Neural cell (in vitro differentiated cells): ENCODE data around the gene MPPED2. TPM values are rescaled to one million over a fixed set of nuclear protein-coding genes. Genes with fewer than 3 reads are reported as not detected.
A peak's percentile ranks its signal among the peaks of the same experiment; 100 is the strongest.

ENCODE experiments used
- H2AFZ ChIP-seq: fragments of 200-600, 300-800 bp; sonication (generic), shearing (Covaris generic); 2 replicates; pipeline ENCODE4 v1.6.0; 2014; ENCODE audit warnings: low read depth, mild to moderate bottlenecking, antibody characterized with exemption, low read length, moderate library complexity
- H3F3A ChIP-seq: fragments of 200-600 bp; shearing (Covaris generic); 2 replicates; pipeline ENCODE4 v1.6.1; 2016; ENCODE audit warnings: mild to moderate bottlenecking, moderate library complexity, mixed read lengths, antibody characterized with exemption, low read length; ENCODE audit not compliant: insufficient read depth, poor library complexity, severe bottlenecking
- H3K27ac ChIP-seq: fragments of 200-600, 300-800 bp; sonication (generic), shearing (Covaris generic); 2 replicates; pipeline ENCODE4 v1.5.1; 2014; ENCODE audit warnings: mild to moderate bottlenecking, low read length, moderate library complexity
- H3K27me3 ChIP-seq: fragments of 300-800, 200-600 bp; sonication (generic), shearing (Covaris generic); 2 replicates; pipeline ENCODE4 v1.6.0; 2014; ENCODE audit warnings: mild to moderate bottlenecking, low read depth, low read length, moderate library complexity; ENCODE audit not compliant: insufficient read depth
- H3K36me3 ChIP-seq: fragments of 300-800, 200-600 bp; sonication (generic), shearing (Covaris generic); 2 replicates; pipeline ENCODE4 v1.5.1; 2014; ENCODE audit warnings: mild to moderate bottlenecking, antibody characterized with exemption, low read length, moderate library complexity; ENCODE audit not compliant: insufficient read depth
- H3K4me2 ChIP-seq: fragments of 300-800, 200-600 bp; sonication (generic), shearing (Covaris generic); 2 replicates; pipeline ENCODE4 v1.6.0; 2014; ENCODE audit warnings: mild to moderate bottlenecking, low read length
- H3K4me3 ChIP-seq: fragments of 300-800, 200-600 bp; sonication (generic), shearing (Covaris generic); 2 replicates; pipeline ENCODE4 v1.5.1; 2014; ENCODE audit warnings: mild to moderate bottlenecking, low read length, moderate library complexity
- H3K79me2 ChIP-seq: fragments of 200-600 bp; shearing (Covaris generic); replicated peaks from 2 replicates; pipeline ENCODE4 v1.6.0; 2014; ENCODE audit warnings: mild to moderate bottlenecking, low read length, moderate library complexity; ENCODE audit not compliant: insufficient read depth
- H3K9ac ChIP-seq: fragments of 300-800, 200-600 bp; sonication (generic), shearing (Covaris generic); 2 replicates; pipeline ENCODE4 v1.6.1; 2016; ENCODE audit warnings: mild to moderate bottlenecking, low read length, mixed read lengths
- H3K9me2 ChIP-seq: fragments of 200-600 bp; shearing (Covaris generic); 2 replicates; pipeline ENCODE4 v1.6.1; 2016; ENCODE audit warnings: mild to moderate bottlenecking, low read length, mixed read lengths; ENCODE audit not compliant: insufficient read depth
- H3K9me3 ChIP-seq: fragments of 200-600, 300-800 bp; sonication (generic), shearing (Covaris generic); 2 replicates; pipeline ENCODE4 v1.6.1; 2016; ENCODE audit warnings: mild to moderate bottlenecking, mixed run types, low read length, moderate library complexity, mixed read lengths
- H4K20me1 ChIP-seq: fragments of 200-600 bp; shearing (Covaris generic); 2 replicates; pipeline ENCODE4 v1.6.1; 2016; ENCODE audit warnings: mild to moderate bottlenecking, mixed run types; ENCODE audit not compliant: insufficient read depth
- EZH2 ChIP-seq: fragments of 200-600, 300-800 bp; shearing (Covaris generic), sonication (generic); IDR thresholded peaks from 2 replicates; pipeline ENCODE4 v1.6.1; 2014; ENCODE audit warnings: antibody characterized with exemption, low read length, borderline replicate concordance, mild to moderate bottlenecking; ENCODE audit not compliant: insufficient read depth, poor library complexity, severe bottlenecking
- MXI1 ChIP-seq: fragments of 450-650 bp; conservative IDR thresholded peaks from 2 replicates; pipeline ENCODE4 v1.6.1; 2014; ENCODE audit warnings: antibody characterized with exemption, mild to moderate bottlenecking; ENCODE audit not compliant: poor library complexity, severe bottlenecking
- POLR2AphosphoS5 ChIP-seq: IDR thresholded peaks from 2 replicates; pipeline ENCODE4 v1.6.1; 2012
- TAF1 ChIP-seq: IDR thresholded peaks from 2 replicates; pipeline ENCODE4 v1.6.1; 2012; ENCODE audit warnings: low read depth
- polyA plus RNA-seq: library from polyadenylated mRNA; depleted of rRNA; stranded (reverse); fragments of >200 nt; gene quantifications from 2 replicates; pipeline ENCODE4 v1.2.3, GENCODE V29; 2014
- TF ChIP-seq, protein P1 (sequence below): fragments of 450-650 bp; IDR thresholded peaks from 2 replicates; pipeline ENCODE4 v1.5.1; 2014; ENCODE audit warnings: antibody characterized with exemption, mild to moderate bottlenecking, moderate library complexity; ENCODE audit not compliant: poor library complexity, severe bottlenecking
- TF ChIP-seq, protein P2 (sequence below): IDR thresholded peaks from 2 replicates; pipeline ENCODE4 v1.6.1; 2012; ENCODE audit warnings: borderline replicate concordance

The MPPED2 gene
- polyA plus RNA-seq, 1 donor from 2014 or later: 99.7 TPM

DNA sequence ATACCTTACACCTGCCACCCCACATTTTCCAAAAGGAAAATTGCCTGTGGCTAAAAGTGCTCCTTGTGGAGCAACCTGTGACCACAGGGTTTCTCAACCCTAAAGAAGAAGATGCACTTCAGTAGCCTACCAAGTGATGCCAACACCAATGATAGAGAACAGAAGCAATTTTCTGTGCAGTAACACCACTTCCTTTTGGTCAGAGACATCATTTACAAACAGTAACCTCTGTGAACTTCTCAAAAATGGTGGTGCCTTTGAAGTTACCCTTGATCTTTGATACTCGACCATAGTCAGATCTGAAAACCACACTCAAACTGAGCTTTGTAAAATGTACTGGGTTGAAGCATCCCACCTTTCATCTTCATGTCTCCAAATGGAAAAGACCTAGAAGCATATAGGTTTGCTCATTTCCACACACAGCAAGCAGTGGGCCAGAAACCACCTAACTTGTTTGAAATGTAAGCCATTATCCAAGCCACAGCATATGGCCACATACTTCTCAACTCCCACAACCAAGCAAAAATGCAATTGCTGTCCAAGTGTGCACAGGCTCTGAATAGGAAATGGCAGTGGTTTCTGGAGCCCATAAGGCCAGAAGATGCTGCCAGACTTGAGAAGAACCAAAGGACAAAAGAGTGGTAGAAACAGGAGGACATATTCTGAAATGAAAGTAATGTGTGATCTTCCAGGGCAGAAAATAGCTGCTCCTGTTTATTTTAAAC, 24.3 kb downstream of the MPPED2 start:
- Histone ChIP-seq H3K27ac (no peak overlapping the region), H3K79me2 (peaks cover 49% of the 10 kb centered on the region)
- TF ChIP-seq EZH2 (no peak), MXI1 (no peak), TAF1 (no peak)
- TF ChIP-seq, protein P1, sequence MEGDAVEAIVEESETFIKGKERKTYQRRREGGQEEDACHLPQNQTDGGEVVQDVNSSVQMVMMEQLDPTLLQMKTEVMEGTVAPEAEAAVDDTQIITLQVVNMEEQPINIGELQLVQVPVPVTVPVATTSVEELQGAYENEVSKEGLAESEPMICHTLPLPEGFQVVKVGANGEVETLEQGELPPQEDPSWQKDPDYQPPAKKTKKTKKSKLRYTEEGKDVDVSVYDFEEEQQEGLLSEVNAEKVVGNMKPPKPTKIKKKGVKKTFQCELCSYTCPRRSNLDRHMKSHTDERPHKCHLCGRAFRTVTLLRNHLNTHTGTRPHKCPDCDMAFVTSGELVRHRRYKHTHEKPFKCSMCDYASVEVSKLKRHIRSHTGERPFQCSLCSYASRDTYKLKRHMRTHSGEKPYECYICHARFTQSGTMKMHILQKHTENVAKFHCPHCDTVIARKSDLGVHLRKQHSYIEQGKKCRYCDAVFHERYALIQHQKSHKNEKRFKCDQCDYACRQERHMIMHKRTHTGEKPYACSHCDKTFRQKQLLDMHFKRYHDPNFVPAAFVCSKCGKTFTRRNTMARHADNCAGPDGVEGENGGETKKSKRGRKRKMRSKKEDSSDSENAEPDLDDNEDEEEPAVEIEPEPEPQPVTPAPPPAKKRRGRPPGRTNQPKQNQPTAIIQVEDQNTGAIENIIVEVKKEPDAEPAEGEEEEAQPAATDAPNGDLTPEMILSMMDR: no peak
- TF ChIP-seq, protein P2, sequence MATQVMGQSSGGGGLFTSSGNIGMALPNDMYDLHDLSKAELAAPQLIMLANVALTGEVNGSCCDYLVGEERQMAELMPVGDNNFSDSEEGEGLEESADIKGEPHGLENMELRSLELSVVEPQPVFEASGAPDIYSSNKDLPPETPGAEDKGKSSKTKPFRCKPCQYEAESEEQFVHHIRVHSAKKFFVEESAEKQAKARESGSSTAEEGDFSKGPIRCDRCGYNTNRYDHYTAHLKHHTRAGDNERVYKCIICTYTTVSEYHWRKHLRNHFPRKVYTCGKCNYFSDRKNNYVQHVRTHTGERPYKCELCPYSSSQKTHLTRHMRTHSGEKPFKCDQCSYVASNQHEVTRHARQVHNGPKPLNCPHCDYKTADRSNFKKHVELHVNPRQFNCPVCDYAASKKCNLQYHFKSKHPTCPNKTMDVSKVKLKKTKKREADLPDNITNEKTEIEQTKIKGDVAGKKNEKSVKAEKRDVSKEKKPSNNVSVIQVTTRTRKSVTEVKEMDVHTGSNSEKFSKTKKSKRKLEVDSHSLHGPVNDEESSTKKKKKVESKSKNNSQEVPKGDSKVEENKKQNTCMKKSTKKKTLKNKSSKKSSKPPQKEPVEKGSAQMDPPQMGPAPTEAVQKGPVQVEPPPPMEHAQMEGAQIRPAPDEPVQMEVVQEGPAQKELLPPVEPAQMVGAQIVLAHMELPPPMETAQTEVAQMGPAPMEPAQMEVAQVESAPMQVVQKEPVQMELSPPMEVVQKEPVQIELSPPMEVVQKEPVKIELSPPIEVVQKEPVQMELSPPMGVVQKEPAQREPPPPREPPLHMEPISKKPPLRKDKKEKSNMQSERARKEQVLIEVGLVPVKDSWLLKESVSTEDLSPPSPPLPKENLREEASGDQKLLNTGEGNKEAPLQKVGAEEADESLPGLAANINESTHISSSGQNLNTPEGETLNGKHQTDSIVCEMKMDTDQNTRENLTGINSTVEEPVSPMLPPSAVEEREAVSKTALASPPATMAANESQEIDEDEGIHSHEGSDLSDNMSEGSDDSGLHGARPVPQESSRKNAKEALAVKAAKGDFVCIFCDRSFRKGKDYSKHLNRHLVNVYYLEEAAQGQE: no peak

DNA sequence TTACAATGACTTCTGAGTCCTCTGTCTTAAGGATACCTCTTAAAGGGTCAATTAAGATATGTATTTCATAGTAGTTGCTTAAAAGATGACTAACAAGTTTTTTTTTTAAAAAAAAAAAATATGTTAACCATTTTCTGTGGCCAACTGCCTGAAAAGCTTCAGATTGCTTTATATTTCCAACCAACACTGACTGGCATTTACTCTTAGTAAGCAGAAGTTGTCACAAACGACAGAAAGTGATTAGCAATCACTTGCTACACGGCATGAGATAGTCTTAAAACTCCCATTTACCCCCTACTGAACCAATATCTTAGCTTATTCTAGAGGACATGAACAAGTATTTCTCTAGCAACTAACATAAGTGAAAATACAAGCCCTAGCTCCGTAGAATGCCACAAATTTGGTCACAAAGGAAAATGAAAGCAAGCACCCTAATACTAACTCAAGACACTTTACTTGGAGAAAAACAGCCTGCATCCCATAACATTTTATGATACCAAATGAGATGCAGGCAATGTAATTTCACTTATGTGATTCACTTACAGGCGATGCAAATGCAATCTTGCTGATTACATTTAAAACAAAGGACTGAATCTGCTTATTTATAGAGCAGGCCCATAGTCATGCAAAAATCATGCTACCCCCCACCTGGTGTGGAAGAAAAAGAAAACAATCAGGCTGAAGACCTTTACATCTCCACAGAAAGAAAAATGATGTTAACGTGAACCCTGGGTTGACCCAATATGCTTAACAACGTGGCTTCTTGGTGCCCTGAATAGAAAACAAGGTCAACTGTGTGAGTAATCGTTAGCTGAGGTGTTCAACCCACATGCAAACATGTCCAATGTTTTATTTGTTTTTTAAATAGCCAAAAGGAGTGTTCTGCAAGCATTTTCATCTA, 25.7 kb downstream of the MPPED2 start:
- H3F3A ChIP-seq: peaks cover 3% of the 10 kb centered on the region
- peaks cover 40% of the 10 kb centered on the region for H3K79me2 ChIP-seq
- no peak for TF ChIP-seq TAF1
- peak; percentile 18 for TF ChIP-seq POLR2AphosphoS5
- peaks cover 8% of the 10 kb centered on the region for H3K36me3 ChIP-seq
- peak overlapping the region; percentile 50 for H3K4me2 ChIP-seq
- H3K27me3 ChIP-seq: no peaks in the 10 kb centered on the region
- no peak overlapping the region for H2AFZ ChIP-seq
- no peaks in the 10 kb centered on the region for H3K9me2 ChIP-seq
- H3K9me3 ChIP-seq: peaks cover 4% of the 10 kb centered on the region
- peak overlapping the region; percentile 41 for H3K4me3 ChIP-seq
- no peak overlapping the region for H3K9ac ChIP-seq
- H3K27ac ChIP-seq: peak overlapping the region; percentile 18
- no peaks in the 10 kb centered on the region for H4K20me1 ChIP-seq

More for the DNA sequence above, 24.3 kb downstream of the MPPED2 start:
- H4K20me1 ChIP-seq: no peaks in the 10 kb centered on the region
- no peaks in the 10 kb centered on the region for H3K9me2 ChIP-seq
- H2AFZ ChIP-seq: no peak overlapping the region
- H3F3A ChIP-seq: peaks cover 3% of the 10 kb centered on the region
- H3K27me3 ChIP-seq: no peaks in the 10 kb centered on the region
- H3K36me3 ChIP-seq: peaks cover 9% of the 10 kb centered on the region
- H3K4me3 ChIP-seq: no peak overlapping the region
- H3K9me3 ChIP-seq: peaks cover 4% of the 10 kb centered on the region
- H3K4me2 ChIP-seq: no peak overlapping the region
- H3K9ac ChIP-seq: no peak overlapping the region
